AG09319 (cell line): ENCODE data around the gene SRGAP3.

Experiments
- DNase-seq: peaks from one replicate; pipeline ENCODE4 v3.0.0-alpha.2; 2010; ENCODE audit warnings: low read depth; ENCODE audit errors: extremely low read depth
- TF ChIP-seq, protein P1 (sequence below): IDR thresholded peaks from 2 replicates; pipeline ENCODE4 v1.5.1; 2011; ENCODE audit warnings: low read depth, mild to moderate bottlenecking, inconsistent platforms, low read length, moderate library complexity

SRGAP3 gene

DNA sequence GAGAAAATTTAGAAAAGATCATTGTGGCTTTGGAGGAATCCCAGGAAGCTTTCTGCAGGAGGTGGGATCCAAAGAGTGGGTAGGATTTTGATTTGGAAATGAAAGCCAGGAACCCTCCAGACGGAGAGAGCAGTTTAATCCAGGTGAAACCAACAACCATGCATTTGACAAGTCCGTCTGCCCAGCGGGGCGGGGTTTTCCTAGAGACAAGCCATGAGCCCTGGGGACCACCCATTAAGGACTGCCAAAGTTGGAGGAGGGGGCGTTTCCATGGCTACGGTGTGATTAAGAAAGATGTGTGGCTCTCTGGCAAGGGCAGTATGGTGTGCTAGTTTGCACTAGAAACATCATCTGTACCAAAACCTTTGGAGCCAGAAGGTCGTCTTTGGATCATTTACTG is 53.4 kb downstream of the SRGAP3 start:
- TF ChIP-seq, protein P1, sequence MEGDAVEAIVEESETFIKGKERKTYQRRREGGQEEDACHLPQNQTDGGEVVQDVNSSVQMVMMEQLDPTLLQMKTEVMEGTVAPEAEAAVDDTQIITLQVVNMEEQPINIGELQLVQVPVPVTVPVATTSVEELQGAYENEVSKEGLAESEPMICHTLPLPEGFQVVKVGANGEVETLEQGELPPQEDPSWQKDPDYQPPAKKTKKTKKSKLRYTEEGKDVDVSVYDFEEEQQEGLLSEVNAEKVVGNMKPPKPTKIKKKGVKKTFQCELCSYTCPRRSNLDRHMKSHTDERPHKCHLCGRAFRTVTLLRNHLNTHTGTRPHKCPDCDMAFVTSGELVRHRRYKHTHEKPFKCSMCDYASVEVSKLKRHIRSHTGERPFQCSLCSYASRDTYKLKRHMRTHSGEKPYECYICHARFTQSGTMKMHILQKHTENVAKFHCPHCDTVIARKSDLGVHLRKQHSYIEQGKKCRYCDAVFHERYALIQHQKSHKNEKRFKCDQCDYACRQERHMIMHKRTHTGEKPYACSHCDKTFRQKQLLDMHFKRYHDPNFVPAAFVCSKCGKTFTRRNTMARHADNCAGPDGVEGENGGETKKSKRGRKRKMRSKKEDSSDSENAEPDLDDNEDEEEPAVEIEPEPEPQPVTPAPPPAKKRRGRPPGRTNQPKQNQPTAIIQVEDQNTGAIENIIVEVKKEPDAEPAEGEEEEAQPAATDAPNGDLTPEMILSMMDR = no peak
- DNase-seq = no peak

DNA sequence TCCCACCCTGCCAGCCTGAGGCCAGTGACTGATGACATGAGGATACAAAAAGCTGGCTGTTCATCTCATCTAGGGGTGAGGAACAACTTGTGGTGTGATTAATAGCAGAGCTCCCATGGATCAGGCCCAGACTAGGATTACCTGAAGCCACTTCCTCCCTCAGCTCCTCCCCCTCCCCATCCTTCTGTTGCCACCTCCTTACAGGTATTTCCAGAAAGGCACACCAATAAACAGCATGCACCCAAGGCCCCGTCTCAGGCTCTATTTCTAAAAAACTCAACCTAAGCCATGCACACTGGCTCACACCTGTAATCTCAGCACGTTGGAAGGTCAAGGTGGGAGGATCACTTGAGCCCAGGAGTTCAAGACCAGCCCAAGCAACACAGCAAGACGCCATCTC is 54.1 kb downstream of the SRGAP3 start:
- TF ChIP-seq, protein P1 = no peak

DNA sequence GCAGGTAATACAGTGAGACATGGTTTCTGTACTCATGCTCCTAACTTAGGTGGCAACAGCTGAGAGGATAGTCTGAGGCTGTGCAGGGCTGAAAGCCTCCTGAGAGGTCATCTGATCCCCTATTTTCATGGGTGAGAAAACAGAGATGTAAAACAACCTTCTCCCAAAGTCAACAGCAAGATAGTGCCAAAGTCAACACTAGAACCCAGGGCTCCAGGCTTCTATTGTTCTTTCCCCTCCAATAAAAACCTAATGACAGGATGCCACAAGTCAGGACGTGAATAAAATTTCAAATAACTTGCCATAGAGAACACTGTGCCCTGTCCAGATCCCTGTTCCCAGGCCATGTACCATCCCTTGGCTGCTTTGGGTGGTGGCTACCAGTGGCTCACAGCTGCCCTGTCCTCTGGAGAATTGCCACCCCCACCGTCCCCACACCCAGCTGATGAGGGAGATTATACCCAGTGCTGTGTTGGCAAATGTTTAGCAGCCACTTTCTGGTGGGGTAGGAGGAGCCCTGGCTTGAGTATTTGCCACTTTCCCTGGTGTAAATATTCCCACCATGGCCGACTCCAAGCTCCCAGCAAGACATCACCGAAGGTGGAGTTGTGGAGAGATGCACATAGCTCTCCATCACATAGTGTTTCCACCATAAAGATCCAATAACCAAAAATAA is 54.8 kb downstream of the SRGAP3 start:
- no peak for DNase-seq
- TF ChIP-seq, protein P1 = no peak

More for the DNA sequence above, 54.1 kb downstream of the SRGAP3 start:
- DNase-seq = no peak

DNA sequence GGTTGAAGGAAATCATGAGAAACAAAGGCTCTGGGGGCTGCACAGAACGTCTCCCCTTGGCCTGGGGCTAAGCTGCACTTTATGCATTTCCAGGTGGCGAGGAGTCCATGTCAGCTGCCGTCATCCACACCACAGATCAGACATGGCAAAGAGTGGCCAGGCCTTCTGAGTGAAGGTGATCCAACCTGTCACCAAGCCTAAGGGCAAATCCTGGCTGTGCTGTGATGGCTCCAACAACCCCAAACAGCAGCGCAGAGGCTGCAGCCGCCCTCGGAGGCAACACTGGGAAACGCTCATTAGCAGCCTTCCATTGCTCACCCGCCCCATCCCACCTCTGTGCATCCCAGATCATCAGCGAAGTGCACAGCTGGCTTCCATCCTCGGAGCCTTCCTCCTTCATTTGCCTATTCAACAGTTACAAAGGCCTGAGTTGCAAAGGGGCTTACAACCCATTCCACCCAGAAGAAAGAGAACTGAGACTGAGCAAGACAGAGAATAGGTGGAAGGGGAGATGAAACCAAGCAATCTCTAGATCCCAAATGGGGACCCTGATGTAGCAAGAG is 55.7 kb downstream of the SRGAP3 start:
- TF ChIP-seq, protein P1 = no peak

DNA sequence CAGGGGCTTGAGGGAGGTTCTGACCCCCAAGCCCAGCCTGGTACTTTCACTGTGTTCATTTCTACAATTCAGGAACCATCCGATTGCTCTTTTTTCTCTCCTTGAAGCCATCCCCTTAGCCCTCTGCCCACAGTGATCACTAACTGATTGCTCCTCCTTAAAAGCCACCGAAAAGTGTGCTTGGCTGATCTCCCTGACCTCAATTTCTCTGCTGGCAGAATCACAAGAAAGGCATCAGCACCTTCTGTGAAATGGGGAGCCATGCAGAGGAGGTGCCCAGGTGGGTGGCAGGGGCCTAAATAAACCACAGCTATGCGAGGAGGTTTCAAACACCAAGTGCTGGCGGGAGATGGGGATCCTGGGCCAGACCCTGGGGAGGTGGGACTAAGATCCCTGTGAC is 56.2 kb downstream of the SRGAP3 start:
- no peak for DNase-seq

More for the DNA sequence above, 55.7 kb downstream of the SRGAP3 start:
- no peak for DNase-seq

DNA sequence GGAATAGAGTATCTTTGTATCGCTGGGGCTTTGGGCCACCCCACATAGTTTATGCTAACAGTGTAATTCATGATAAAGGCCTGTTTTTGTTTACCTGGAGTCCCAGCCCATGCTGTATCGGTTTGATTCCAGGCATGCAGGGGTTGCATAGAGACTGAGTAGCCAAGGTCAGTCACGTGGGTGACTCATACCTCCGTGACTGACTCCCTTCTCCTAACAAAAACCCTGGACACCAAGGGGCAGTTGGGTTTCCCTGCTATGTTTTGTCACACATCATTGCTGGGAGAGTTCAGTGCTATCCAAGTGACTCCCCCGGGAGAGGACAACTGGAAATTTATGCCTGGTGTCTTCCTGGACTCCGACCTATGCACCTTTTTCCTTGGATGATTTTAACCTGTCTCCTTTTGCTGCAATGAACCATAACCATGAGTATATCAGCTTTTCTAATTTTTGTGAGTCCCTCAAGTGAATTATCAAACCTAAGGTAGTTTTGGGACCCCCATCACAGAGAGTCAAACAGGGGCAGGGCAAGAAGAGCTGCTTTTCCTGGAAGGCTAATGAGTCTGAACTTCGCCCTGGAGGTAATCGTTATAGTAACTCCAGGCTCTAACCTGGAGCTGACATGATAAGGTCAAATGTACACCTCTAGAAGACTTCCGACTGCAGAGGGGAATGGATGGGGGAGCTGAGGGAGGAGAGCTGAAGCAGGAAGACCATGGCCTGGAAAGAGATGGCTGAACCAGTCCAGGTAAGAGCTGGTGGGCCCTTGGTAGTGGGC is 57.0 kb downstream of the SRGAP3 start:
- DNase-seq = no peak
- TF ChIP-seq, protein P1 = no peak

More for the DNA sequence above, 56.2 kb downstream of the SRGAP3 start:
- TF ChIP-seq, protein P1 = no peak

DNA sequence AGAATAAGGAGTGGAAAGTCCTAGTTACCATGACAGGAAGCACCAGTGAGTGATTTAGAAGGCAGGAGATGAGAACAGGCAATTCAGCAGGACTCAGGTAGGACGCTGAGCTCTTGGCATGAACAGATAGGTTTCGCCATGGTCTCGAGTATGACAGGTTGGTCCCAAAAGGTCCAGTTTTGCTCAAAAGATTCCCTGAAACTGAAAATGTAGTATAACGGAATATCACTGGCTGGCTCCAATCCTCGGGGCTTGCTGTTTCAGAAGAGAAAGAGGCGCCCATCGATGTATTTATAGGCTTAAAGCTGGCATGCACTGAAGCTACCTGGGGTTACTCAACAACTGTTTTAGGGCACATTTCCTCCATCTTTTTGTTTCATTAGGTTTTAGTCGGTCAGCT is 59.2 kb downstream of the SRGAP3 start:
- DNase-seq = no peak
- TF ChIP-seq, protein P1 = no peak
